H1 (cell line): ENCODE measurements around the gene BABAM2. TPM values are rescaled to one million over a fixed set of nuclear protein-coding genes. Genes with fewer than 3 reads are reported as not detected.

ENCODE experiments used
- CBX5 ChIP-seq: fragments of 300-800, 300-1000 bp; sonication (generic); IDR thresholded peaks from 2 replicates; pipeline ENCODE4 v1.7.1; 2016; ENCODE audit warnings: antibody characterized with exemption, low read length, low read depth
- CEBPB ChIP-seq: IDR thresholded peaks from 2 replicates; pipeline ENCODE4 v1.6.1; 2012; ENCODE audit warnings: low read depth, low read length
- CHD7 ChIP-seq: fragments of 300-600 bp; sonication (generic); IDR thresholded peaks from 2 replicates; pipeline ENCODE4 v1.7.1; 2012; ENCODE audit warnings: low read length, moderate library complexity, mild to moderate bottlenecking, inconsistent platforms; ENCODE audit not compliant: insufficient replicate concordance
- CREB1 ChIP-seq: IDR thresholded peaks from 2 replicates; pipeline ENCODE4 v1.6.1; 2012; ENCODE audit warnings: inconsistent platforms
- KDM4A ChIP-seq: IDR thresholded peaks from one replicate; pipeline ENCODE4 v1.7.1; 2012; ENCODE audit warnings: low read depth, mild to moderate bottlenecking, moderate library complexity, low read length, inconsistent platforms; ENCODE audit not compliant: severe bottlenecking
- MAFK ChIP-seq: IDR thresholded peaks from 2 replicates; pipeline ENCODE4 v1.6.1; 2012; ENCODE audit warnings: low read depth, mild to moderate bottlenecking, improper control_type of control experiment, low read length
- NRF1 ChIP-seq: IDR thresholded peaks from 2 replicates; pipeline ENCODE4 v1.6.1; 2011; ENCODE audit warnings: mild to moderate bottlenecking, low read depth, low read length, improper control_type of control experiment
- SAP30 ChIP-seq: fragments of 300-600 bp; sonication (generic); IDR thresholded peaks from 2 replicates; pipeline ENCODE4 v1.7.1; 2012; ENCODE audit warnings: low read length, moderate library complexity, mild to moderate bottlenecking, inconsistent platforms; ENCODE audit not compliant: insufficient read depth, insufficient replicate concordance
- SIX5 ChIP-seq: IDR thresholded peaks from 2 replicates; pipeline ENCODE4 v1.6.1; 2011; ENCODE audit warnings: mild to moderate bottlenecking, low read depth, low read length
- USF2 ChIP-seq: IDR thresholded peaks from 2 replicates; pipeline ENCODE4 v1.6.1; 2011; ENCODE audit warnings: low read length, improper control_type of control experiment
- polyA plus RNA-seq, 7 experiments: library from polyadenylated mRNA; depleted of rRNA in 3 of 7; stranded (reverse) in 5 of 7; unstranded in 2 of 7; fragments of >200 nt in 5 of 7; fragments of 200-250 nt in 2 of 7; gene quantifications; 1 replicate in 5 of 7; 2 replicates in 1 of 7; 4 replicates in 1 of 7; pipeline versions ENCODE4 v1.2.1 to v1.2.3, GENCODE V29; 2011 to 2013; ENCODE audit warnings: missing spikeins in 2 of 7, mixed read lengths in 2 of 7
- total RNA-seq: library from RNA; stranded (reverse); fragmentation: NEBNext Ultra II Directional; extraction: Animal tissue kit (Norgen Biotek cat#: 25700); gene quantifications from 2 replicates; pipeline ENCODE4 v1.2.1, GENCODE V29; 2021

BABAM2 gene
- total and polyA plus RNA-seq, 2 of the 8 experiments (the other 6 are each of a cell fraction or from before 2014, with no cell fraction given) = 15.8 to 20.9 TPM

- TF ChIP-seq CHD7 = no peak
- TF ChIP-seq CEBPB = no peak
- TF ChIP-seq CREB1 = no peak
- no peak for TF ChIP-seq CBX5
- no peak for TF ChIP-seq SAP30
- TF ChIP-seq KDM4A = no peak
- no peak for TF ChIP-seq MAFK
- TF ChIP-seq NRF1 = no peak
- no peak for TF ChIP-seq SIX5
- TF ChIP-seq USF2 = no peak
- TF ChIP-seq, all 59 proteins: peak for 0
Measured at GRCh38 chr2:28297531-28297930, 407.0 kb downstream of the BABAM2 start (continued).
